ENCODE data around the gene S100PBP. TPM values are rescaled to one million over a fixed set of nuclear protein-coding genes. Genes with fewer than 3 reads are reported as not detected.

The S100PBP gene
- total RNA-seq, 2 donors from 2014 or later = 44.3 to 46.1 TPM

- DNase-seq (ENCODE audit: low spot score) = no peak
- Histone ChIP-seq H3K4me1 (ENCODE audit: control insufficient read depth in 1 of 2, low read depth in 2 of 2) (peaks cover 3 to 11% of the 10 kb centered on the region in 2 donors), H3K36me3 (no peaks in the 10 kb centered on the region), H3K4me3 (peak overlapping the region; percentile 89), H3K9me3 (no peaks in the 10 kb centered on the region), H3K27me3 (replicated peaks; ENCODE audit: insufficient read depth) (no peaks in the 10 kb centered on the region), H3K27ac (no peak overlapping the region)
- no peak for ATAC-seq (ENCODE audit: insufficient number of reproducible peaks, low FRiP score, low read depth)
- no peak for TF ChIP-seq CTCF (IDR thresholded peaks at IDR 0.05)
Measured at GRCh38 chr1:32900371-32900955, 83.0 kb downstream of the S100PBP start.

- Histone ChIP-seq H3K27me3 (replicated peaks; ENCODE audit: insufficient read depth) (no peaks in the 10 kb centered on the region), H3K9me3 (no peaks in the 10 kb centered on the region), H3K4me3 (peak within 1 kb of the TSS; percentile 89), H3K4me1 (ENCODE audit: control insufficient read depth in 1 of 2, low read depth in 2 of 2) (peaks cover 3 to 11% of the 10 kb centered on the region in 2 donors), H3K36me3 (no peaks in the 10 kb centered on the region), H3K27ac (no peak within 1 kb of the TSS)
- no peak for TF ChIP-seq CTCF (IDR thresholded peaks at IDR 0.05)
- DNase-seq (ENCODE audit: low spot score) (no peak), ATAC-seq (ENCODE audit: insufficient number of reproducible peaks, low FRiP score, low read depth) (no peak)
Measured at GRCh38 chr1:32900956-32901822, 83.7 kb downstream of the S100PBP start, which contains the start of gene TMEM54. TSS of gene TMEM54 (minus strand) at chr1:32901389. CDS start at chr1:32901238, 151 bp downstream.

- ATAC-seq (ENCODE audit: insufficient number of reproducible peaks, low FRiP score, low read depth) = no peak
- no peak for DNase-seq (ENCODE audit: low spot score)
- H3K27ac ChIP-seq = no peak overlapping the region
- H3K4me1 ChIP-seq (ENCODE audit: control insufficient read depth in 1 of 2, low read depth in 2 of 2) = peaks cover 3 to 11% of the 10 kb centered on the region in 2 donors
- H3K9me3 ChIP-seq = no peaks in the 10 kb centered on the region
- H3K36me3 ChIP-seq = no peaks in the 10 kb centered on the region
- H3K27me3 ChIP-seq (replicated peaks; ENCODE audit: insufficient read depth) = no peaks in the 10 kb centered on the region
- peak overlapping the region; percentile 89 for H3K4me3 ChIP-seq
- no peak for TF ChIP-seq CTCF (IDR thresholded peaks at IDR 0.05)
Measured at GRCh38 chr1:32901823-32902534, 84.5 kb downstream of the S100PBP start.

GRCh38 chr1:32902535-32902920, 85.1 kb downstream of the S100PBP start:
- H3K4me3 ChIP-seq = no peak overlapping the region
- ATAC-seq (ENCODE audit: insufficient number of reproducible peaks, low FRiP score, low read depth) = no peak
- H3K27ac ChIP-seq = no peak overlapping the region
- DNase-seq (ENCODE audit: low spot score) = no peak
- no peaks in the 10 kb centered on the region for H3K27me3 ChIP-seq (replicated peaks; ENCODE audit: insufficient read depth)
- TF ChIP-seq CTCF (IDR thresholded peaks at IDR 0.05) = no peak
- no peaks in the 10 kb centered on the region for H3K9me3 ChIP-seq
- peaks cover 3 to 11% of the 10 kb centered on the region in 2 donors for H3K4me1 ChIP-seq (ENCODE audit: control insufficient read depth in 1 of 2, low read depth in 2 of 2)
- no peaks in the 10 kb centered on the region for H3K36me3 ChIP-seq

Measured in thoracic aorta (tissue), 2 donors.